SH-SY5Y (cell line): ENCODE results near the gene OASL.

Experiments used
- GATA2 ChIP-seq: IDR thresholded peaks from 2 replicates; pipeline ENCODE4 v1.6.1; 2011; ENCODE audit warnings: mild to moderate bottlenecking, low read depth, low read length
- GATA3 ChIP-seq: IDR thresholded peaks from 2 replicates; pipeline ENCODE4 v1.6.1; 2011; ENCODE audit warnings: low read depth, mild to moderate bottlenecking, low read length, moderate library complexity

DNA sequence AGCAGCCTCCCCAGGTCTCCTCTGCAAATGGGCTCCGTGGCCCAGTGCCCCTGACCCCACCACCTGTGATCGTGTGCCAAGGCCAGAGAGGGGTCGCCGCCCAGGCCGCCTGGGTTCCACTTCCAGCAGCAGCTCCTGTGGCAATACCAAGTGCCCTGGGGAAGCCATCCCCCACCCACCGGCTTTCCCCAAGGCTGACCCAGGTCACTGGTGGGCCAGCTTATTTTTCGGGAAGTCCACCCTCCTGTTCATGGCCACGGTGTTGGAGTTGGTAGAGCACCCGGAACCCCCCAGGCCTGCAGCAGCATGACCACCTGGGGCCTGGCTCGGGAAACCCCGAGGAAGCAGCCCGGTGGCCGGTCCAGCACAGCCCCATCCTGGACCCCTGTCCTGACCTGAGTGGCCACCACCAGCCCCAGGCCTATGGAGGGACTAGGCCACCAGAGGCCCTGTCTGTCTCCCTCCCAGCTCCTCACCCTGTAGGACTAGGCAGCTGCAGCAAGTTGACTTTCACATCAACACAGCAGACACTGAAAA is 40.8 kb upstream of the OASL start:
- TF ChIP-seq GATA2 (no peak), GATA3 (no peak)
